B cell (primary cell): Measurements from ENCODE around the gene CAMK1D.

Experiments
- EZH2 ChIP-seq: IDR thresholded peaks from 2 replicates; pipeline ENCODE4 v1.6.1; 2012; ENCODE audit warnings: borderline replicate concordance, low read depth, mild to moderate bottlenecking, moderate library complexity, low read length; ENCODE audit not compliant: insufficient read depth, poor library complexity, severe bottlenecking
- TF ChIP-seq, protein P1 (sequence below): fragments of 200-600 bp; IDR thresholded peaks from one replicate; pipeline ENCODE4 v1.8.0; 2022; ENCODE audit warnings: antibody characterized with exemption, mild to moderate bottlenecking

DNA sequence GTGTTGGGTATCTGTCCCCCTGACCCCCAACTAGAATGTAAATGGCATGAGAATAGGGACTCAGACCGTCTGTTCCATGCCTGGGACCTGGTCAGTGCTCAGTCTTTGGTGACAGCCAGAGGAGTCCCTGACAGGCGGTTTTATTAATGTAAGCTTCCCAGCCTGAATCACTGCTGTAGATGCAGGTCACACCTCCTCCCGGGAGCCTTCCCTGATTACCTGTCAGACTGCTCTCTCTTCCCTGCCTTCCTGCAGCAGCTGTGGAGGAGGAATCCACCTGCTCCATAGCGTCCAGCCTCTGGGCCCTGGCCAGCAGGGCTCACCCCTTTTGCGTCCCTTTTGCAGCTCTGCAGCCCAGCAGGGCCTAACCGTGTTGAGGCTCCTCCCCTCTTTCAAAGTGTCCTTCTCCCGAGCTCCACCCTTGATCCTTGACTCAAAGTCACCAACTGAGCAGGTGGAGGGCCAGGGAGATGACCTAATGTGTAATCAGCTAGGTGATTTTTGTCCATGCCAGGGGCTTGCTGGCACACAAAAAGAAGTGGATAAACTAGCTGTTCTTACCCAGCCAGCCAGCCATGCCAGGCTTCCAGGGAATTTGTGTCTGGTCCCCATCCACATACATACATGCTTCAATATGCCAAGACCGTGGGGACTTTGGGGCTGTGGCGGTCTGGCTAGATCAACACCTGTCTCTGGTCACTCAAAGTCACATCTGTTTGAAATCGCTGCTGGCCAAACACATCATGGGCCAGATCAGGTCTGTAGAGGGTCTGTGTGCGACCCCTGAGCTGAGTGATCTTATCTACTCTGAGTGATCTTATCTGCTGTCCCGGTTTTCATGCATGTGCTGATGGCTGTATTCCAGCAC is 457.1 kb downstream of the CAMK1D start:
- TF ChIP-seq, protein P1, sequence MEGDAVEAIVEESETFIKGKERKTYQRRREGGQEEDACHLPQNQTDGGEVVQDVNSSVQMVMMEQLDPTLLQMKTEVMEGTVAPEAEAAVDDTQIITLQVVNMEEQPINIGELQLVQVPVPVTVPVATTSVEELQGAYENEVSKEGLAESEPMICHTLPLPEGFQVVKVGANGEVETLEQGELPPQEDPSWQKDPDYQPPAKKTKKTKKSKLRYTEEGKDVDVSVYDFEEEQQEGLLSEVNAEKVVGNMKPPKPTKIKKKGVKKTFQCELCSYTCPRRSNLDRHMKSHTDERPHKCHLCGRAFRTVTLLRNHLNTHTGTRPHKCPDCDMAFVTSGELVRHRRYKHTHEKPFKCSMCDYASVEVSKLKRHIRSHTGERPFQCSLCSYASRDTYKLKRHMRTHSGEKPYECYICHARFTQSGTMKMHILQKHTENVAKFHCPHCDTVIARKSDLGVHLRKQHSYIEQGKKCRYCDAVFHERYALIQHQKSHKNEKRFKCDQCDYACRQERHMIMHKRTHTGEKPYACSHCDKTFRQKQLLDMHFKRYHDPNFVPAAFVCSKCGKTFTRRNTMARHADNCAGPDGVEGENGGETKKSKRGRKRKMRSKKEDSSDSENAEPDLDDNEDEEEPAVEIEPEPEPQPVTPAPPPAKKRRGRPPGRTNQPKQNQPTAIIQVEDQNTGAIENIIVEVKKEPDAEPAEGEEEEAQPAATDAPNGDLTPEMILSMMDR, result no peak
- TF ChIP-seq EZH2, result no peak
